GM12878 (cell line): Measurements from ENCODE around the gene FRS3. TPM values are rescaled to one million over a fixed set of nuclear protein-coding genes. Genes with fewer than 3 reads are reported as not detected.

ENCODE experiments used
- CREM ChIP-seq: IDR thresholded peaks from 2 replicates; pipeline ENCODE4 v1.6.1; 2014; ENCODE audit warnings: antibody characterized with exemption, low read depth
- EZH2 ChIP-seq: IDR thresholded peaks from 2 replicates; pipeline ENCODE4 v1.6.1; 2012; ENCODE audit warnings: low read depth, mild to moderate bottlenecking, control low read depth, inconsistent platforms, low read length, borderline replicate concordance; ENCODE audit not compliant: control insufficient read depth
- GATAD2B ChIP-seq: fragments of 450-650 bp; conservative IDR thresholded peaks from 2 replicates; pipeline ENCODE4 v1.6.1; 2017; ENCODE audit warnings: low read depth, mild to moderate bottlenecking, moderate library complexity
- MEF2B ChIP-seq: fragments of 450-650 bp; IDR thresholded peaks from 2 replicates; pipeline ENCODE4 v1.6.1; 2018; ENCODE audit warnings: mild to moderate bottlenecking, moderate library complexity; ENCODE audit not compliant: partially characterized antibody, poor library complexity, severe bottlenecking
- MTA2 ChIP-seq: fragments of 450-650 bp; IDR thresholded peaks from 2 replicates; pipeline ENCODE4 v1.6.1; 2016; ENCODE audit warnings: low read depth, mild to moderate bottlenecking, moderate library complexity
- NR2F1 ChIP-seq: fragments of 450-650 bp; conservative IDR thresholded peaks from 2 replicates; pipeline ENCODE4 v1.6.1; 2017; ENCODE audit warnings: mild to moderate bottlenecking
- PML ChIP-seq: IDR thresholded peaks from 2 replicates; pipeline ENCODE4 v1.6.1; 2012; ENCODE audit warnings: low read length, inconsistent platforms
- RAD51 ChIP-seq: fragments of 450-650 bp; IDR thresholded peaks from 2 replicates; pipeline ENCODE4 v1.6.1; 2016; ENCODE audit warnings: moderate library complexity, mild to moderate bottlenecking, inconsistent platforms
- RELA ChIP-seq: fragments of 450-650 bp; IDR thresholded peaks from 2 replicates; pipeline ENCODE4 v1.8.0; 2014; ENCODE audit warnings: borderline replicate concordance; ENCODE audit not compliant: partially characterized antibody
- SIX5 ChIP-seq: IDR thresholded peaks from 2 replicates; pipeline ENCODE4 v1.6.1; 2011; ENCODE audit warnings: mild to moderate bottlenecking, low read depth, low read length, moderate library complexity; ENCODE audit not compliant: severe bottlenecking
- SKIL ChIP-seq: fragments of 450-650 bp; IDR thresholded peaks from 2 replicates; pipeline ENCODE4 v1.6.1; 2017; ENCODE audit warnings: mild to moderate bottlenecking, low read depth, inconsistent platforms; ENCODE audit not compliant: poor library complexity, severe bottlenecking
- SMAD1 ChIP-seq: fragments of 450-650 bp; IDR thresholded peaks from 2 replicates; pipeline ENCODE4 v1.6.1; 2018; ENCODE audit warnings: mild to moderate bottlenecking, low read depth; ENCODE audit not compliant: partially characterized antibody
- SPI1 ChIP-seq: IDR thresholded peaks from 2 replicates; pipeline ENCODE4 v1.6.1; 2011; ENCODE audit warnings: low read depth, mild to moderate bottlenecking, low read length, moderate library complexity, borderline replicate concordance; ENCODE audit not compliant: insufficient read depth
- YBX1 ChIP-seq: fragments of 450-650 bp; IDR thresholded peaks from 2 replicates; pipeline ENCODE4 v1.6.1; 2016; ENCODE audit warnings: antibody characterized with exemption
- ZNF207 ChIP-seq: fragments of 450-650 bp; IDR thresholded peaks from 2 replicates; pipeline ENCODE4 v1.6.1; 2014; ENCODE audit warnings: antibody characterized with exemption, mild to moderate bottlenecking, borderline replicate concordance
- ZNF24 ChIP-seq: fragments of 450-650 bp; IDR thresholded peaks from 2 replicates; pipeline ENCODE4 v1.6.1; 2017; ENCODE audit warnings: antibody characterized with exemption, mild to moderate bottlenecking
- polyA plus RNA-seq, 11 experiments: library from polyadenylated mRNA; depleted of rRNA in 4 of 11; unstranded in 6 of 11; stranded (reverse) in 5 of 11; fragments of >200 nt; fragmentation: Nextera tagmentation in 4 of 11; fragmentation: Illumina TruSeq in 1 of 11; extraction: Ambion mirVana in 4 of 11; extraction: Trizol in 1 of 11; gene quantifications; 1 replicate in 1 of 11; 2 replicates in 10 of 11; pipeline versions ENCODE4 v1.2.1 to v1.2.3, GENCODE V29; 2011 to 2016; ENCODE audit warnings: inconsistent platforms in 2 of 11, missing spikeins in 2 of 11, low read depth in 1 of 11
- total RNA-seq, 4 experiments: library from RNA; depleted of rRNA in 3 of 4; stranded (reverse); fragments of >200 nt in 3 of 4; fragmentation: Illumina TruSeq in 1 of 4; extraction: Trizol in 1 of 4; gene quantifications; 2 replicates each; pipeline versions ENCODE4 v1.2.1 to v1.2.3, GENCODE V29; 2013 to 2021
- TF ChIP-seq, protein P1 (sequence below): fragments of 450-650 bp; IDR thresholded peaks from 2 replicates; pipeline ENCODE4 v1.6.1; 2017; ENCODE audit warnings: borderline replicate concordance
- TF ChIP-seq, protein P2 (sequence below): fragments of 450-650 bp; IDR thresholded peaks from 2 replicates; pipeline ENCODE4 v1.6.1; 2016; ENCODE audit warnings: mild to moderate bottlenecking
- TF ChIP-seq, protein P3 (sequence below): fragments of 450-650 bp; IDR thresholded peaks from 2 replicates; pipeline ENCODE4 v1.6.1; 2017; ENCODE audit warnings: low read depth, mild to moderate bottlenecking, moderate library complexity
- TF ChIP-seq, protein P4 (sequence below): IDR thresholded peaks from 2 replicates; pipeline ENCODE4 v1.6.1; 2012; ENCODE audit warnings: low read depth, low read length, improper control_type of control experiment

FRS3 gene
- total and polyA plus RNA-seq, 10 of the 15 experiments (the other 5 are each of a cell fraction or from before 2014, with no cell fraction given), result 0.05 to 3.4 (median 1.5) TPM

- TF ChIP-seq SKIL, result peak; percentile 25
- TF ChIP-seq, protein P1, sequence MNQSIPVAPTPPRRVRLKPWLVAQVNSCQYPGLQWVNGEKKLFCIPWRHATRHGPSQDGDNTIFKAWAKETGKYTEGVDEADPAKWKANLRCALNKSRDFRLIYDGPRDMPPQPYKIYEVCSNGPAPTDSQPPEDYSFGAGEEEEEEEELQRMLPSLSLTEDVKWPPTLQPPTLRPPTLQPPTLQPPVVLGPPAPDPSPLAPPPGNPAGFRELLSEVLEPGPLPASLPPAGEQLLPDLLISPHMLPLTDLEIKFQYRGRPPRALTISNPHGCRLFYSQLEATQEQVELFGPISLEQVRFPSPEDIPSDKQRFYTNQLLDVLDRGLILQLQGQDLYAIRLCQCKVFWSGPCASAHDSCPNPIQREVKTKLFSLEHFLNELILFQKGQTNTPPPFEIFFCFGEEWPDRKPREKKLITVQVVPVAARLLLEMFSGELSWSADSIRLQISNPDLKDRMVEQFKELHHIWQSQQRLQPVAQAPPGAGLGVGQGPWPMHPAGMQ, result no peak
- peak; percentile 99 for TF ChIP-seq CREM
- no peak for TF ChIP-seq YBX1
- TF ChIP-seq GATAD2B, result peak; percentile 59; the same call in 1 of the 2 replicates
- TF ChIP-seq, protein P2, sequence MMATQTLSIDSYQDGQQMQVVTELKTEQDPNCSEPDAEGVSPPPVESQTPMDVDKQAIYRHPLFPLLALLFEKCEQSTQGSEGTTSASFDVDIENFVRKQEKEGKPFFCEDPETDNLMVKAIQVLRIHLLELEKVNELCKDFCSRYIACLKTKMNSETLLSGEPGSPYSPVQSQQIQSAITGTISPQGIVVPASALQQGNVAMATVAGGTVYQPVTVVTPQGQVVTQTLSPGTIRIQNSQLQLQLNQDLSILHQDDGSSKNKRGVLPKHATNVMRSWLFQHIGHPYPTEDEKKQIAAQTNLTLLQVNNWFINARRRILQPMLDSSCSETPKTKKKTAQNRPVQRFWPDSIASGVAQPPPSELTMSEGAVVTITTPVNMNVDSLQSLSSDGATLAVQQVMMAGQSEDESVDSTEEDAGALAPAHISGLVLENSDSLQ, result peak; percentile 62
- peak; percentile 25 for TF ChIP-seq MEF2B
- peak; percentile 73 for TF ChIP-seq RELA
- TF ChIP-seq SMAD1, result peak; percentile 71
- 0 out of 2 replicates have a peak, but pooled peaks have one; percentile 28 for TF ChIP-seq ZNF24
- no peak for TF ChIP-seq RAD51
- TF ChIP-seq, protein P3, sequence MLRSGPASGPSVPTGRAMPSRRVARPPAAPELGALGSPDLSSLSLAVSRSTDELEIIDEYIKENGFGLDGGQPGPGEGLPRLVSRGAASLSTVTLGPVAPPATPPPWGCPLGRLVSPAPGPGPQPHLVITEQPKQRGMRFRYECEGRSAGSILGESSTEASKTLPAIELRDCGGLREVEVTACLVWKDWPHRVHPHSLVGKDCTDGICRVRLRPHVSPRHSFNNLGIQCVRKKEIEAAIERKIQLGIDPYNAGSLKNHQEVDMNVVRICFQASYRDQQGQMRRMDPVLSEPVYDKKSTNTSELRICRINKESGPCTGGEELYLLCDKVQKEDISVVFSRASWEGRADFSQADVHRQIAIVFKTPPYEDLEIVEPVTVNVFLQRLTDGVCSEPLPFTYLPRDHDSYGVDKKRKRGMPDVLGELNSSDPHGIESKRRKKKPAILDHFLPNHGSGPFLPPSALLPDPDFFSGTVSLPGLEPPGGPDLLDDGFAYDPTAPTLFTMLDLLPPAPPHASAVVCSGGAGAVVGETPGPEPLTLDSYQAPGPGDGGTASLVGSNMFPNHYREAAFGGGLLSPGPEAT, result peak; percentile 99
- TF ChIP-seq EZH2, result no peak
- TF ChIP-seq PML, result peak; percentile 90; the same call in 1 of the 2 replicates
- peak; percentile 43; the same call in 1 of the 2 replicates for TF ChIP-seq SPI1
- 0 out of 2 replicates have a peak, but pooled peaks have one; percentile 41 for TF ChIP-seq MTA2
- peak; percentile 65 for TF ChIP-seq SIX5
- 0 out of 2 replicates have a peak, but pooled peaks have one; percentile 22 for TF ChIP-seq NR2F1
- TF ChIP-seq ZNF207, result peak; percentile 87
- TF ChIP-seq, protein P4, sequence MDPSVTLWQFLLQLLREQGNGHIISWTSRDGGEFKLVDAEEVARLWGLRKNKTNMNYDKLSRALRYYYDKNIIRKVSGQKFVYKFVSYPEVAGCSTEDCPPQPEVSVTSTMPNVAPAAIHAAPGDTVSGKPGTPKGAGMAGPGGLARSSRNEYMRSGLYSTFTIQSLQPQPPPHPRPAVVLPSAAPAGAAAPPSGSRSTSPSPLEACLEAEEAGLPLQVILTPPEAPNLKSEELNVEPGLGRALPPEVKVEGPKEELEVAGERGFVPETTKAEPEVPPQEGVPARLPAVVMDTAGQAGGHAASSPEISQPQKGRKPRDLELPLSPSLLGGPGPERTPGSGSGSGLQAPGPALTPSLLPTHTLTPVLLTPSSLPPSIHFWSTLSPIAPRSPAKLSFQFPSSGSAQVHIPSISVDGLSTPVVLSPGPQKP, result peak; percentile 97
Observed at GRCh38 chr6:41787219-41787917, 7.7 kb upstream of the FRS3 start, which contains the start of gene TOMM6 (continued).
